Loucy (cell line): ENCODE data around the gene RNASE12.
A peak's percentile ranks its signal among the peaks of the same experiment; 100 is the strongest.

ENCODE experiments used
- H2AFZ ChIP-seq: fragments of 200-600 bp; sonication (generic); 2 replicates; pipeline ENCODE4 v1.6.0; 2016; ENCODE audit warnings: antibody characterized with exemption, mild to moderate bottlenecking, low read length, moderate library complexity
- H3F3A ChIP-seq: fragments of 200-600 bp; 2 replicates; pipeline ENCODE4 v1.6.0; 2016; ENCODE audit warnings: antibody characterized with exemption, low read depth, mild to moderate bottlenecking
- H3K27me3 ChIP-seq: fragments of 200-600 bp; sonication (generic); 2 replicates; pipeline ENCODE4 v1.6.1; 2014; ENCODE audit warnings: low read length, mild to moderate bottlenecking; ENCODE audit not compliant: insufficient read depth, poor library complexity, severe bottlenecking
- H3K36me3 ChIP-seq: fragments of 200-600 bp; sonication (generic); 2 replicates; pipeline ENCODE4 v1.6.1; 2016; ENCODE audit warnings: low read length; ENCODE audit not compliant: insufficient read depth
- H3K4me1 ChIP-seq: fragments of 200-600 bp; sonication (generic); 2 replicates; pipeline ENCODE4 v1.5.1; 2014; ENCODE audit warnings: low read length, mild to moderate bottlenecking; ENCODE audit not compliant: insufficient read depth, poor library complexity, severe bottlenecking
- H3K4me2 ChIP-seq: fragments of 200-600 bp; sonication (generic); 2 replicates; pipeline ENCODE4 v1.6.0; 2014; ENCODE audit warnings: antibody characterized with exemption, low read length, low read depth, mild to moderate bottlenecking; ENCODE audit not compliant: poor library complexity, severe bottlenecking
- H3K4me3 ChIP-seq: fragments of 200-600 bp; sonication (generic); 2 replicates; pipeline ENCODE4 v1.5.1; 2014; ENCODE audit warnings: low read length, mild to moderate bottlenecking, mixed read lengths; ENCODE audit not compliant: poor library complexity, severe bottlenecking
- H3K79me2 ChIP-seq: fragments of 200-600 bp; sonication (generic); 2 replicates; pipeline ENCODE4 v1.6.1; 2014; ENCODE audit warnings: low read length; ENCODE audit not compliant: insufficient read depth
- H3K9ac ChIP-seq: fragments of 200-600 bp; sonication (generic); 2 replicates; pipeline ENCODE4 v1.6.0; 2014; ENCODE audit warnings: mild to moderate bottlenecking, low read depth, low read length, moderate library complexity; ENCODE audit not compliant: poor library complexity, severe bottlenecking
- H3K9me2 ChIP-seq: fragments of 200-600 bp; sonication (generic); replicated peaks from 2 replicates; pipeline ENCODE4 v1.6.1; 2016; ENCODE audit warnings: low read depth, low read length, mixed read lengths
- H3K9me3 ChIP-seq: fragments of 200-600 bp; sonication (generic); 2 replicates; pipeline ENCODE4 v1.6.1; 2014; ENCODE audit warnings: mild to moderate bottlenecking, antibody characterized with exemption, low read length, low read depth; ENCODE audit not compliant: insufficient read depth
- H4K20me1 ChIP-seq: fragments of 200-600 bp; sonication (generic); 2 replicates; pipeline ENCODE4 v1.6.0; 2014; ENCODE audit warnings: antibody characterized with exemption, low read length, mild to moderate bottlenecking; ENCODE audit not compliant: insufficient read depth, poor library complexity, severe bottlenecking
- EZH2phosphoT487 ChIP-seq: fragments of 200-600 bp; IDR thresholded peaks from 2 replicates; pipeline ENCODE4 v1.6.1; 2018; ENCODE audit warnings: antibody characterized with exemption, mild to moderate bottlenecking, moderate library complexity, borderline replicate concordance
- TF ChIP-seq, protein P1 (sequence below): fragments of 200-600 bp; sonication (generic); conservative IDR thresholded peaks from 2 replicates; pipeline ENCODE4 v1.5.1; 2014; ENCODE audit warnings: mild to moderate bottlenecking, antibody characterized with exemption, low read length

The RNASE12 gene

DNA sequence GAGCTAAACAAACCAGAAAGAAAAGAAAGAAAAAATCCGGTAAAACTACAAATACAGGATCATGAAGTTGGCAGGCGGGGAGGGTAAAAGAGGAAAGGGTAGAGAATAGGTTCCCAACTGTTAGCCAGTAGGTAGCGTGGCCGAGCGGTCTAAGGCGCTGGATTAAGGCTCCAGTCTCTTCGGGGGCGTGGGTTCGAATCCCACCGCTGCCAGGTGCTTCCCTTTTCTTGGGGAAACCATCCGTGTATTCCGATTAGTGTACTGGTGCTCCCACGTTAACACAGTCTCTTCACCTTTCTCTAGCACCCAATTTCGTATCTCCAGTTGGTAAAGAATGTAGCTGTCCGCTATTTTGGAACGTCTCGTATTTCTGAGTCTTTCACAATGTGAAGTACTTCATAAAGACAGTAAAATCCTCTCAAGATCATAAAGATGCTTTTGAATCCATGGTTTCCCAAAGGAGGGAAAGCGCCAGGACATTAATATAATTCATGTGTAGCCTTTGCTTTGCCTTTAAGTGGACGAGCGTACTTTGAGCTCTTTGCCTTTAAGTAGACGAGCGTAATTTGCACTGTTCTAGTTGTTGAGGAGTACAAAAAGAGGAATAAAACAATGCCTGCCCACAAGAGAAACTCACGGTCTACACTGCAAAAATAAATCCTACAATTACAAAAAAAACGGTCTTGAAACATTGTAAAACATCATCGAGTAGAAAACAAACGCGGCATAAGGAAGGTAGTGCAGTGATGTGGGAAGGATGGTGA lies 19.0 kb upstream of the RNASE12 start:
- Histone ChIP-seq H3K36me3 (no peaks in the 10 kb centered on the region), H3K9ac (peak overlapping the region; percentile 72), H3K4me2 (peak overlapping the region; percentile 74), H3K9me3 (no peaks in the 10 kb centered on the region), H3K27me3 (no peaks in the 10 kb centered on the region), H4K20me1 (no peaks in the 10 kb centered on the region), H3F3A (0 out of 2 replicates have a peak, but pooled peaks cover 2% of the 10 kb centered on the region), H3K4me1 (peaks cover 34% of the 10 kb centered on the region), H3K9me2 (no peaks in the 10 kb centered on the region), H3K79me2 (no peaks in the 10 kb centered on the region), H2AFZ (peak overlapping the region; percentile 94), H3K4me3 (peak overlapping the region; percentile 77)
- TF ChIP-seq, protein P1, sequence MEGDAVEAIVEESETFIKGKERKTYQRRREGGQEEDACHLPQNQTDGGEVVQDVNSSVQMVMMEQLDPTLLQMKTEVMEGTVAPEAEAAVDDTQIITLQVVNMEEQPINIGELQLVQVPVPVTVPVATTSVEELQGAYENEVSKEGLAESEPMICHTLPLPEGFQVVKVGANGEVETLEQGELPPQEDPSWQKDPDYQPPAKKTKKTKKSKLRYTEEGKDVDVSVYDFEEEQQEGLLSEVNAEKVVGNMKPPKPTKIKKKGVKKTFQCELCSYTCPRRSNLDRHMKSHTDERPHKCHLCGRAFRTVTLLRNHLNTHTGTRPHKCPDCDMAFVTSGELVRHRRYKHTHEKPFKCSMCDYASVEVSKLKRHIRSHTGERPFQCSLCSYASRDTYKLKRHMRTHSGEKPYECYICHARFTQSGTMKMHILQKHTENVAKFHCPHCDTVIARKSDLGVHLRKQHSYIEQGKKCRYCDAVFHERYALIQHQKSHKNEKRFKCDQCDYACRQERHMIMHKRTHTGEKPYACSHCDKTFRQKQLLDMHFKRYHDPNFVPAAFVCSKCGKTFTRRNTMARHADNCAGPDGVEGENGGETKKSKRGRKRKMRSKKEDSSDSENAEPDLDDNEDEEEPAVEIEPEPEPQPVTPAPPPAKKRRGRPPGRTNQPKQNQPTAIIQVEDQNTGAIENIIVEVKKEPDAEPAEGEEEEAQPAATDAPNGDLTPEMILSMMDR, result no peak

DNA sequence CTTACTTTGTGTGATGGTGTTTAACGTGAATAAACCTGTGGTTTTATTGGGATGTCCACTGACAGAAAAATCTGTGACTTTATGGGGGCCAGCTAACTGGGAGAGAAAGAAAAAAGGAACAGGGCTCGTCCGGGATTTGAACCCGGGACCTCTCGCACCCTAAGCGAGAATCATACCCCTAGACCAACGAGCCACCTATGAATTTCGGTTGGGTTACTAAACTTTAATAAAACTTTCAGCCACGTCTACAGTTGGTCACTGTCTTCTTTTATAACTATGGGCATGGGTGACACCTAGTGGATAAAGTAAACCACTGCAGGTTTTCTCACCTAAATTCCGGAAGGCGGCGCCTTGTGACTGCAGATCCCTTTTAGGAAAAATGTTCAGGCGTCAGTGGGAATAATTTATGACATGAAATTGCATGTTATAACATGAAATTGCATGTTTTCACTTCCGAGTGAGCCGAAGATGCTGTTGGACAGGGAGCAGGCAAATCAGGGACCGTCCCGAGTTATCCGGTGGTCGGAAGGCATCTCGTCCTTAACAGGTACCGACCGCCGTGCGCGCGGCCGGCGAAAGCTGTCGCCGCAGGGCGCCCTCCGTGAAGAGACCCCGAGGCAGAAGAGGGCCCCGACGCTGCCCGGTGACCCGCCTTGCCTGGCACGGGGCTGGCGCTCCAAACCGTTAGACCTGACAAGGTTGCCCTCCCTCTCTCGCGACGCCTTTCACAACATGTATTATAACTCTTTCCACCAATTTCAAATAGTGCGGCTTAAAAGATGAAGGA lies 18.2 kb upstream of the RNASE12 start:
- Histone ChIP-seq H3K4me3 (peak overlapping the region; percentile 77), H3K36me3 (no peaks in the 10 kb centered on the region), H3K9me3 (no peaks in the 10 kb centered on the region), H3K9me2 (no peaks in the 10 kb centered on the region), H4K20me1 (no peaks in the 10 kb centered on the region), H3K27me3 (no peaks in the 10 kb centered on the region), H2AFZ (peak overlapping the region; percentile 94), H3K4me2 (peak overlapping the region; percentile 74), H3K4me1 (peaks cover 34% of the 10 kb centered on the region), H3K79me2 (no peaks in the 10 kb centered on the region), H3K9ac (peak overlapping the region; percentile 72), H3F3A (0 out of 2 replicates have a peak, but pooled peaks cover 2% of the 10 kb centered on the region)
- no peak for TF ChIP-seq EZH2phosphoT487
- TF ChIP-seq, protein P1, result peak; percentile 100

DNA sequence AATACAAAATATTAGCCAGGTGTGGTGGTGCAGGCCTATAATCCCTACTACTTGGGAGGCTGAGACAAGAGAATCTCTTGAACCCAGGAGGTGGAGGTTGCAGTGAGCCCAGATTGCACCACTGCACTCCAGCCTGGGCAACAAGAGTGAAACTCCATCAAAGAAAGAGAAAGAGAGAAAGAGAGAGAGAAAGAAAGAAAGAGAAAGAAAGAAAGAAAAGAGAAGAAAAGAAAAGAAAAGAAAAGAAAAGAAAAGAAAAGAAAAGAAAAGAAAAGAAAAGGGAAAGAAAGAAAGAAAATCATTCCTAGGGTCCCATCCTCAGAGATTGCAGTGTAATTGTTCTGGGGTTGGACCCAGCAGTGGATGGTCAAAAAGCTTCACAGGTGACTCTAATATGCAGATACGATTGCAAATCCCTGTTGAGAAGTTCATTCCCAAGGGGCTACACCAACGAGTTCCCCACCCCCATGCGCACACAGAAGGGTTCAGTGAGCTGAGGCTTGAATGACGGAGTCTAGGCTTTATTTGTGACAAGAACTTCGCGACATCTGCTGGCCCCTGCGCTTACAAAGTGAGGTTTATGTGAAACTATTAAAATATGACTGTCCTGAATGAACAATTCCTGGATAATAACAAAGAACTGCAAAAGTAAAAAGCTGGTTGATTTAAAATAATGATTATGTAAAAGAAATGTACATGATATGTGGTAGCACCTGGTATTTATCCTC lies 17.4 kb upstream of the RNASE12 start:
- H3K36me3 ChIP-seq, result no peaks in the 10 kb centered on the region
- peak overlapping the region; percentile 77 for H3K4me3 ChIP-seq
- no peaks in the 10 kb centered on the region for H3K9me3 ChIP-seq
- TF ChIP-seq, protein P1, result no peak
- TF ChIP-seq EZH2phosphoT487, result no peak
- peaks cover 34% of the 10 kb centered on the region for H3K4me1 ChIP-seq
- H2AFZ ChIP-seq, result 0 out of 2 replicates have a peak overlapping the region, but pooled peaks have one; percentile 35
- peak overlapping the region; percentile 59 for H3K4me2 ChIP-seq
- H3F3A ChIP-seq, result 0 out of 2 replicates have a peak, but pooled peaks cover 2% of the 10 kb centered on the region
- H3K79me2 ChIP-seq, result no peaks in the 10 kb centered on the region
- H4K20me1 ChIP-seq, result no peaks in the 10 kb centered on the region
- H3K27me3 ChIP-seq, result no peaks in the 10 kb centered on the region
- no peaks in the 10 kb centered on the region for H3K9me2 ChIP-seq
- H3K9ac ChIP-seq, result no peak overlapping the region
